ENCODE measurements around the gene AXIN1.

AXIN1 gene

DNA sequence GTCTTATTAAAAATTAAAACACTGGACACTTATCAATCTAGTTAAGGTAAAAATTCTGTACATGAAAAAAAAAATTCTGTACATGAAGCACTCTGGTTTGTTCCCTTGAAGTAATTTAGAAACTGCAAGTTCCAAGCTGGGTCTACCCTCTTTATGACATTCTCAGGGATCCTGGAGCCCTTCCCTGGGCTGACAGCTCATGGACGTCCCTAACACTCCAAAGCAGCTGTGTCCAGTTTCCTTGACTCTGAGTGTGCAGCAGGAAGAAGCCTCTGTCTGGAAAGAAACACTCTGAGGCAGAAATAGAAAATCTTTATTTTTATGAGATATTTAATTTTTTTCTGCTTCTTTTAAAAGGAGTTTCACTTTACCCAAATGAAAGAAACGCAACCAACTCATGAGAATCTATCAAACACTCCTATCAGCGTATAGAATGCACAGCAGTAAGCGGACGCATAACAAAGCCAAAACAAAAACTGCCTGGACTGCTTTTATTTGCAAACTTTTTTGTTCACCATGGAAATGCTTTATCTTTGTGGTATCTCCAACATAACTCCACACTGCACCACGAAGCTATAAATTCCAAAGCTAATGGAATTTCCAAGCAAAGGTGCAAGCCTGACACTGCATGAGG, 21.2 kb downstream of the AXIN1 start:
- peak; percentile 23 for DNase-seq

DNA sequence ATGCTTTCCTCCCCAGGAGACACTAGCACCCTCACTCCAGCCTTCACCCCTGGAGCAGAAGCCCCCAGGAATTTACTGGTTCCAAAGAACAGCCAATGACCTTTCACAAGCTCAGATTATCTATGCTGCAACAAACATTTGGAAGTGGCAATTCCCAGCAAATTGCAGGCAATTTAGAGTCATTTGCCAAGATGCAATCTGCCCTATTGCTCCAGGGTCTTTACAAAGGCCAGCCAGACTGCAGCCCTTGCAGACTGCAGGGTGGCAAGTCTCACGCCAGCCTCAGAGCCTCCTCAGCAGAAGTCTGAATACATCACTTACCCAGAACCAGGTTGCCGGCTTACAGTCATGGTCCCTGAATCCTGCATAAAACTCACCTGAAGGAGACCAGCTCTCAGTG, 21.8 kb downstream of the AXIN1 start:
- DNase-seq = no peak

DNA sequence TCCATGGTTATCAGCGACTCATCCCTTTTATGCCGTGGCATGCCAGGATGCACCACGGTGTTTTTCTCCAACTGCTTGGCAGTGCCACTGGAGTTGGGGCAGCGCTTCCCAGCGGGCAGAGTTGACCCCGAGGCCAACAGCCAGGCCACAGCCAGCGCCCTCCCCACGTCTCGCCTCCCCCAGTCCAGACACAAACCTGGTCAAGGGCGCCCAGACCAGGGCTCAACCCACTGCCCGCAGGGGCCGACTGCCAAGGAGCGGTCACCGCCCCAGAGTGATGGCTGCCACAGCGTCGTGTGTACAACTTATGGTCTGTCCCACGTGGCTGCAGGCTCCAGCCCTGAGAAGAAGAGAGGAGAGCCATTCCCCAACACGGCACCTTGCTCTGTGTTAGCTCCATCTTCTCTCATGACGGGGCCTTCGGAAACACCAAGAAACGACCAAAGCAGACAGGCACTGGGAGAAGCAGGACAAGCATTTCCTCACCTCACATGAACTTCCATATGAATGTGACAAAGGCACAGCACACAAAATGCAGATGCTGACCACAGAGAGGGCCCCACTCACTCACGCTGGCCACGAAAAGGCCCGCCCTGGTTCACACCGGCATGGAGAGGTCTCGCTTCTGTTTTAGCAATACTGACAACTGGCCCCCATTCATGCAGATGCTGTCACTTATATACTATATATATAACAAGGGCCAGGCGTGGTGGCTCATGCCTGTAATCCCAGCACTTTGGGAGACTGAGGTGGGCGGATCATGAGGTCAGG, 27.0 kb downstream of the AXIN1 start:
- DNase-seq = no peak

DNA sequence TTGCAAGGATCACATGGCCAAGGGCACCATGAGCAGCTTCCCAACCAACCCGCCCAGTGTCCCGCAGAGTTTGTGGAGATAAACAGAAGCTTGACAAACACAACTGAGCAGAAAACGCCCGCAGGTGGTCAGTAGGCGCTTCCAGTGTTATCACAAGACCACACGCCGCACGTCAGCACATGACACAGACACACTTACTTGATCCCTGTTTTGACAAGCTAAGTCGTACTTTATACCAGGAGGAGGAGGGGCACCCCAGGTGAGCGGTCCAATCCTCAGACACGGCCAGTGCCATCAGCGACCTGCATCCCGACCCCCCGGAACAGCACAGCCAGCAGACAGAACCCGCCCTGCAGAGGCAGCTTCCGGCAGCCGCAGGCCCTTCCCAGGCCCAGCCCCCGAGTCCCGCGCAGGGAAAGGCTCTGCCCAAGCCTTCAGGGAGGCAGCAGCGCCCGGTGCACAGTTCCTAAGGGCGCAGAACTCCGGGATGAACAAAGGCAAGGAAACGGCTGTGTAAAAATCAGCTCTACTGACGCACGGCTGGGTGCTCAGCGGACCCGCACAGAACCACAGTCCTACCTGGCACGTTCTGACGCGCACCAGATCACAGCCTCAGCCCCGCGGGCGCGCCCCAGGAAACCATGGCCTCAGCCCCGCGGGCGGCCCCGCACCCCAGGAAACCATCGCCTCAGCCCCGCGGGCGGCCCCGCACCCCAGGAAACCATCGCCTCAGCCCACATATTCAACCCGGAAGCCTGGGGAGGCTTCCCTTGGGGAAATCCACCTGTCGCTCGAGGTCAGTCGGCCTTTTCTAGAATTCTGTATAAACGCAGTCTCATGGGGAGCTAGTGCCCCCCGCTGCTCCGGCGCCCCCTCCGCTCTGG, 27.8 kb downstream of the AXIN1 start:
- DNase-seq = no peak

DNA sequence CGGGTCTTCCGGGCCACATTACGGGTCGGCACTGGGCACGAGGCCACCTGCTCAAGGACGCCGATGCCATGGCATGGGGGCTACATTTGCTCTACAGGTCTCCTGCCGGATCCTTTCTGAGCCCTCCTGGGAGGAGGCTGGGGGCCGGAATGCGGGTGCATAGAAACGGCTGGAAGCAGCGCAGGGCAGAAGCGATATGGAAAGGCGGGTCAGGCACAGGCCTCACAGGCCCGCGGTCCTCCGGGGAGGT, 28.4 kb downstream of the AXIN1 start:
- no peak for DNase-seq

DNA sequence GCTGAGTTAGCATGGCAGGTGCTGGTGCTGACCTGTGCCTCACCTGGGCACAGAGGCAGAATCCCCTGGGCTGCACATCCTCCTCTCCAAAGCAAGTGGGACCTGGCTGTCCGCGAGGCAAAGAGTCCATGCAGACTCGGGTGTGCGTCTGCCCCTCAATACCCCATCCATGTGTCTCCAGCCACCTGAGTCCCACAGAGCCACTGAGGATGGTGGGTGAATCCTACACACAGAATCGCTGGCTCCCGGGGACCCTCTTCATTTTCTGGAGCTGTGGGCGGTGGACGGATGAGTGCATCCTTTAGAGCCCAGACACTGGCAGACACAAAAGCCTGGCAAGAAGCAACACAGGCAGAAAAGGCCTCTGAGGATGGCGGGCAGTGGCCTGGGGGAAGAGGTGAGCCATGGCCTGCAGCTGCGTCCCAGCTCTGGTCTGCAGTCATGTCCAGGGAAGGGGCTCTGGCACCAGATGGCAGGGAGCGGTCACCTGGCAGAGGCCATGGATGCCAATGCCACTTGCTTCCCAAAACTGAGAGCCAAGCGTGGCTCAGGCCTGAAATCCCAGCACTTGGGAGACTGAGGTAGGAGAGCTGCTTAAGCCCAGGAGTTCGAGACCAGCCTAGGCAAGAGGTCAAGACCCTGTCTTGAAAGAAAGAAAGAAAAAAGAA, 29.9 kb downstream of the AXIN1 start:
- no peak for DNase-seq

DNA sequence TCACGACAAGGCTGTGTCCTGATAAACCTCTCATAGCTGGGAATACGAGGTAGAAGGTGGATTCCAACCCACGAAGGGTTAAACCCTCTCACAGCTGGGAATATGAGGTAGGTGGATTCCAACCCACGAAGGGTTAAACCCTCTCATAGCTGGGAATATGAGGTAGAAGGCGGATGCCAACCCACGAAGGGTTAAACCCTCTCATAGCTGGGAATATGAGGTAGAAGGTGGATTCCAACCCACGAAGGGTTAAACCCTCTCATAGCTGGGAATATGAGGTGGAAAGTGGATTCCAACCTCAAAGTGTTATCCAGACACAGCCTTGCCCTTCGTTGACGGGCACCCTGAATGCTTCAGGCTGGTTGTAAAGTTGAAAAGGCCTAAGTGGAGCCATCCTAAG, 31.0 kb downstream of the AXIN1 start:
- no peak for DNase-seq

DNA sequence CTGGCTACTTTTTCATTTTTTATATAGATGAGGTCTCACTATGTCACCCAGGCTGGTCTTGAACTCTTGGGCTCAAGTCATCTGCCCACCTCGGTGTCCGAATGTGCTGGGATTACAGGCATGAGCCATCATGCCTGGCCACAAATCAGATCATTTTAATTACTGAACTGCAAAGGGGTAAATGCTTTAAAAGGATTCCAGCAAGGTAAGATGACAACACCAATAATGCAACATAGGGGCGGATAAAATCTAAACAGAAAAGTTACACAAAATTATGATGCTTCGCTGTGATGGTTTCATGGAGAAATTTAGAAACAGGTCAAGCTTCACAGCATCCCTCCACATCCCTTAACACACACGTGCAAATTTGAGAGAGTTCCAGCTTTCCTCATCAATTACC, 32.3 kb downstream of the AXIN1 start:
- no peak for DNase-seq

DNA sequence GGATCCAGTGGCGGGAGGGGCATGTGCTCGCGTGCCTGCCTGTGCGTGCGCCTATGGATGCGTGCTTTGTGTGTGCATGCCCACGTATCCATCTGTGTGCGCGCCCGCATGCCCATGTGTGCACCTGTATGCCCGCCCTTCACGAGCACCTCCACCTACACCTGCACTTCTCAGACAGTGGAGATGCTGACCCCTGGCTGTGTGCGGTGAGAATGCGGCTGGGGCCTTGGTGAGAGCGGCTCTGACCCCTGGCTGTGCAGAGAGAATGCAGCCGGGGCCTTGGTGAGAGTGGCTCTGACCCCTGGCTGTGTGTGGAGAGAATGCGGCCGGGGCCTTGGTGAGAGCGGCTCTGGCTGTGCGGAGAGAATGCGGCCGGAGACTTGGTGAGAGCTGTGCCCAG, 33.9 kb downstream of the AXIN1 start:
- no peak for DNase-seq

DNA sequence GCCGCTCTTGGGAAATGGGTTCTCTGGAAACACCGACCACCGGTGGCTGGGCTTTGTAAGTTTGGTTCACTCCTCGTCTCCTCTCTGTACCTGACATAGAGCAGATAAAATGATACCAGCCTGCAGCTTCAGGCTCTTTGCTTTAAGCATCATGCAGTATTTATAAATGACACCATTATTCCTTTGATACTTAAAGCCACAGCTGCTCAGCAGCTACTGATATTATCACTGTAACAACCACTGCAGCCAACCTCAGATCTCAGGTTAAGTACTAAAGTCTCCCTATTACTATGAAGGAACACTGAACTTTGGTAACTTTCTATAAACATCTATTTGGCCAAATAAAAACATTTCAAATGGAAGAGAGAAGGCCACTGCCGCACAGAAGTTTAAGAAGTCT, 34.9 kb downstream of the AXIN1 start:
- DNase-seq = no peak

DNA sequence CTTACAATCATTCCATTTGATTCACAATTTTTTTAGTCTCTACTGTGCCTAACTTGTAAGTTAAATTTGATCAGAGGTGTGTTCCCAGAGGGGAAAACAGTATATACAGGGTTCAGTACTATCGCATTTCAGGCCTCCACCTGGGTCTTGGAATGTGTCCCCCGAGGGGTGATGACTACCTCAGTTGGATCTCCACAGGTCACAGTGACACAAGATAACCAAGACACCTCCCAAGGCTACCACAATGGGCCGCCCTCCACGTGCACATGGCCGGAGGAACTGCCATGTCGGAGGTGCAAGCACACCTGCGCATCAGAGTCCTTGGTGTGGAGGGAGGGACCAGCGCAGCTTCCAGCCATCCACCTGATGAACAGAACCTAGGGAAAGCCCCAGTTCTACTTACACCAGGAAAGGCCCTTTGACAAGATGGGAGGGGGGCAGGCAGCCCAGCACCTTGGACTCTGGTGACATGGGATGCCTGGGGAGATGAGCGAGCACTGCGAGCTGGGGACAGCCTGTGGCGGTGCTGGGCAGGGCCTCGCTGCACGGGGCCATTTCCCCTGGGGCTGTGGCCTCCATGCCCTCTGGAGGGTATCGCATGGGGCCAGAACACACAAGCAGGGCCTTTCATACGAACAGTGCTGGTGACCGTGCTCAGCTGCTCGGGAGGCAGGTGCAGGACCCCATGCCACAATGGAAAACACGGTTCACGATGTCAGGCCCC, 35.6 kb downstream of the AXIN1 start:
- no peak for DNase-seq

DNA sequence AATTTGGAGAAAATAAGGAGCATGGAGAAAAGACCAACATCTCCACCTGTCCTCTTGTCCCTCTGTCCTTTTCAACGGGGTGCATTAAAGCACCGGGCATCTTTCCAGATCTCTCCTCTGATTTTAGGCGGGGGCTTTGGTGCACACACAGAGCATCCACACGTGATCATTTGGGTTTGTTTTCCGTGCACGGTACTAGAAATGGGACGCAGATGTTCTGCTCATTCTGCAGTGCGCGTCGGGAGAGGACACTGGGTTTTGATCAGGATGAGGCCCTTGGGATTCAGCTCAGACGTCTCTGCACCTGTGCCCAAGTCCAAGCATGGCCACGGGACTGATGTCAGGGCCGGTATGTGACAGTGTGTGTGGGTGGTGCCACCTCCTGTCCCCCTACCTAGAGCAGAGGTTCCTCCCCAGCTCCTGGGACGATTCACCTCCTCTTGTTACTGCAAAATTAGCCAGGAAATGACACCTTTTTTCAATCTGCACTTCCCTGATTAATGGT, 37.7 kb downstream of the AXIN1 start:
- DNase-seq = no peak

DNA sequence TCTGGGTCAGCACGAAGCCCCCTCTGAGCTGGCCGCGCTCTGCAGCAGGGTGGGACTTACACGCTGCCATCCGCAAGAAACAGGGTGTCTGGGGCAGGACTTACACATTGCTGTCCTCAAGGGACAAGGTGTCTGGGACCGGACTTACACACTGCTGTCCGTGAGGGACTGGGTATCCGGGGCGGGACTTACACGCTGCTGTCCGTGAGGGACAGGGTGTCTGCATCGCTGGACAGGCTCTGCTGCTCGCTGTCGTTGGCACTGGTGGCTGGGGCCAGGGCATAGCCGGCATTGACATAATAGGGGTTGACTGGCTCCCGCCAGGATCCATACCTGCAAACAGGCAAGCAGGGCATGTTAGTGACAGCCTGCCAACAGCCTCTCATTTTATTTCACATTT, 38.2 kb downstream of the AXIN1 start:
- DNase-seq = no peak

DNA sequence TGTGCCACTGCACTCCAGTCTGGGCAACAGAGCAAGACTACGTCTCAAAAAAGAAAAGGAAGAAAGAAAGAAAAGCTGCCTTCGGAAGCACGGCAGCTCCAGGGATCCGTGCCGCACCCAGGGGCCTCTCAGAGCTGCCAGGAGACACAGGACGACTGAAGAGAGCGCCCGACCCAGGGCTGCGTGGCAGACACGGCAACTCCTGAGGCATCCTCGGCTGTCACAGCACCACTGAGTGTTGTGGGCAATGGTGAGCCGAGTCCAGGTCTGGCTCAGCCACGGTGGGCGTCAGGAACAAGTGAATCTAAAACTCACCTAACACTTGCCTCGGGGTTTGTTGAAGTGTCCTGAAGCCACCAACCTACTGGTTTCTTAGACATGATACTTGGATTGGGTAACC, 40.8 kb downstream of the AXIN1 start:
- no peak for DNase-seq

DNA sequence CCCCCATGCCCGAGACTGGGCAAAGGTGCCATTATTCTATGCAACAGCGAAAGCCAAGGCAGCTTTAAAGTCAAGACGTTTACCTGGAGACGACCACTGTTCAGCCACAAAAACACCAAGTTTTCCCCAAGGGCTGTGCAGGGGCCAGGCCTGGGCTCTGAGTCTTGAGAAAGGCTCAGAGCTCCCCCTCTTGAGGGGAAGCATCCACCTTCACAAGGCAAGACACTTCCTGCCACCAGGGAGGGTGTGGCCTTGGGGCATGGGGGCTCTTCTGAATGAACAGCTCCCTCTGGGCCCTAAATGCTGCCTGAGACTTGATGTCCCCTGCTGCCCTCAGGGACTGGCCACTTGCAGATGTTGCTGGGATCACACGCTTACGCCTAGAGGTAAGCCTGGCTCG, 43.0 kb downstream of the AXIN1 start:
- DNase-seq = no peak

DNA sequence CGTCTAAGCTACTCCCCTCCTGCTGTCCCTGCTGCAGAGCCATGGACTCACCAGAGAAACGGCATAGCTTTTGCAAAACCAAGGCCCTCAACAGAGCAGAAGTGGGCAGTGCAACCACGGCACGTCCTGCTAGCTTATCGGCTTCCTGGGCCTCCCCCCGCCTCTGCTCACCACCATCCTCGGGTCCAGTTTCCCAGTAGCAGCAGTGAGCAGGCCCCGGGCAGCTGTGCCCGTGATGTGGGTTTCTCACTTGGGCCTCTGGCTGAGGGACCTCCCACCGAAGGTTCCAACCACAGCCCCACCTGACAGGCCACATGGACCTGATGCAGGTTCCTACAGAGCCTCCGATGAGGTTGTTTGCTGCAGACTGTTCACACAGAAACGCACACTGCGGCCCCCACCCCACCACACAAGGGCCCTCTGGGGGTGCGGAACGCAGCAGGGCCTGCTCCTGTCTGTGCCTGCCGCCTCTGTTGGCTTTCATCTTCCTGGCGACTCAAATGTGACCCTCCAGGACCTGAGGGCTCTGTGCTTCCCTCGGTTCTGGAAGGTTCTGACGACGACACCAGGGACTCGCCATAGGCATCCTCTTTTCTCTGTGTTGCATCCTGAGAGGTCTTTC, 44.7 kb downstream of the AXIN1 start:
- DNase-seq = no peak

DNA sequence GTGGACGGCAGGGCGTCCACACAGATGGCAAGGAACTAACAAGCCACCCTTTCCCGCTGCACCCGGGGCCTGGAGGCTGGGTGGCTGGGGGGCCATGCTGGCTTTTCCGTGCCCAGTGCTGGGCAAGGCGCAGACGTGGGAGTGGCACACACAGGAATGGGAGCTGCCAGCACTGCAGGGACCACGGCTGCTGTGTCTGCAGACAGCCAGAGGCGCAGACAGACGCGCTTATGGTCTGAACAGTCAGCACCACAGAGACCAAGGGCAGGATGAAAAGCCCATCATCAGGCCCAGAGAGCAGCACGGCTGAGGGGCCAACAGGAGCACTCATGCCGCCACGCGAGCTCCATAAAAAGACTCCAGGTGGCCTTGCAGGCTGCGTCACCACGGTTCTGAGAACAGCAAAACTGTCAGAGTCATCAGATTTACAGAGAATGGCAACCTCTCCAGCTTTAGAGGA, 45.6 kb downstream of the AXIN1 start:
- DNase-seq = no peak

DNA sequence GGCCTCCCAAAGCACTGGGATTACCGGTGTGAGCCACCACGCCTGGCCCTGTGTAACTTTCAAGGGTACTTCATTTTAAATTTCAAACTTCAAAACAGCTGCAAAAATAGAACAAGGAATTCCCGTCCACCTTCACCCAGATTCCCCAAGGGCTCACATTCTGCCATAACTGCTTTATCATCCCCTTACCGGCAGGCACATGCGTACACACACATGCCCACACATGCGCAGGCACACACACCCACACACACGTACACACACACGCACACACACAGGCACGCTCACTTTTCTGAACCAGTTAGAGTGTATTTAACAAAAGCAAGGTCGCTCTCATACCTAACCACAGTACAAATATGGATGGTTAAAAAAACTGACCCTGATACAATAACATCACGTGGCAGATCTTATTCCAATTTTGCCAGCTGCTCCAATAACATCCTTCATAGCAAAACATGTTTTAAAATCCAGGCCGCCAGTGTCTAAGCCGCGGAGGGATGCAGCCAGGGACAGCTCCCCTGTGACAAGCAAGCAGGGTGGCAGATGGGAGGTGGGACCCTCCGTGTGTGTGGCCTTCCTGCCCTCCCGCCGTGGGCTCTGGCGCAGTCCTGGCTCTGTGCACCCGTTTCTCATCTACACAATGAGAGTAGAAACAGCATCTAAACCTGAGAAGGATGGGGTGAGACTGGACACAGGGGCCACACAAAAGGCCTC, 46.5 kb downstream of the AXIN1 start:
- DNase-seq = no peak

DNA sequence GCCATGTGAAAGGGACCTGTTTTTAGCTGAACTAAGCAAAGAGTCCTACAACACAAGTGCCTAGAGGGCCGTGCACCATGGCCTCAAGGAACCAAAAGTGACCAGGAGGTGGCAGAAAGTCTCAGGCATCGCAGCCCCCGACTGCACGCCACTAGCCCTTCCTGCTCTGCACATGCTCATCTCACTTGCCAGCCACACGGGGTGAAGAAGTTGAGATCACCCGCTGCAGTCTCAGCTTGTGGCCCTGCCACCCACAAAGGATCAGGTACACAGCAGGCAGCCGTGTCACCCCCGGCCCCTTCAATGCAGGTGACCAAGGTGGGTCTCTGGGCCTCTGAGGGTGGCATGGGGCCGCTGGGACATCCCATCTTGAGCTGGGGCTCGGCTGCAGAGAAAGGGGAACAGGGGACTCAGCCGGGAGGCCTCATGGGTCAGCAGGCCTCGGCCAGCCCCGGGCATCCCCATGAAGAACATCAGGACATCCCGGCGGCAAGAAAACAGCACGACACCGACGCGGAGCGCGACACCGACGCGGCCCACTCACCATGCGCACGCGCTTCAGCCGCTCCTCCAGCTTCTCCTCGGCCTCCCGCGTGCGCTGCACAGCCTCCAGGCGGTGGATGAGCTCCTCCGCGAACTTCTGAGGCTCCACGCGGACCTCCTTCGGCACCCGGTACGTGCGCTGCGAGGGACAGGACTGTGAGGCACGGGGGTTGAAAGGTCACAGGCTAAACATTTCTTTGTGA, 48.6 kb downstream of the AXIN1 start:
- DNase-seq = no peak

DNA sequence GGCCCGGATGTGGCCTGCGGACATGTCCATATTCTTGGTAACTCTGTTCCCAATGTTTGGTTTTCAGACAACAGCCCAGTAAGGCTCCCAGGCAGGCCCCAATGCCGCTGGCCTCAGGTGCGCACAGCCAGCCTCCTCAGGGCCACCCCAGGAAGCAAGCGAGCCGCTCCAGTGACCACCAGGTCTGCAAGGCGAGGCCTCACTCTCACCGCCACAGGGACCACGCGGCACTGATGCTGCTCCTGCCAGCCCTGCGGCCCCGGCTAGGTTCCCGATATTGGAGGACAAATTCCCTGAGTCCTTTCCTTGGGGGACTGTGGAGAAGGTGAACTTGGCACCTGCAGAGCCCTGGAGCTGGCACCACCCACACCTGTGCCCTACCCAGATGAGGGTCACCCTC, 50.6 kb downstream of the AXIN1 start:
- no peak for DNase-seq

DNA sequence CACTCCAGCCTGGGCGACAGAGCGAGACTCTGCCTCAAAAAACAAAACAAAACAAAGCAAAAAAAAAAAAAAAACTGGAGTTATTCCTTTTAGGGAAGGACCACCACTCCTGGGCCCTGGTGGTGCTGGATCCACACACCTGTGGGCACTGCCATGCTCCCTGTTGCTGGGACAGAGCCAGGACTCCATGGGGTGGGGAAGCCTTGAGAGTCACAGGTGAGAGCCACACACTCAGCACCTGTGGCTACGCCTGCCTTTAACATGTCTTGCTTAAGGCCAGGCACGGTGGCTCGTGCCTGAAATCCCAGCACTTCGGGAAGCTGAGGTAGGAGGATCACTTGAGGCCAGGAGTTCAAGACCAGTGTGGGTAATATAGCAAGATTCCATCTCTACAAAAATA, 51.3 kb downstream of the AXIN1 start:
- DNase-seq = no peak
